Activated CD4-positive, alpha-beta T cell treated with anti-CD3 and anti-CD28 coated beads for 1 hour (primary cell): Measurements from ENCODE around the gene GSTT4.
"Not testable (repeated sequence)": the region's sequence is repeated elsewhere in the genome, so short reads cannot be mapped to it uniquely, and the experiment has no call there.

Source experiments
- DNase-seq: peaks from one replicate; pipeline ENCODE4 v3.0.0-alpha.2; 2020

Gene GSTT4

DNA sequence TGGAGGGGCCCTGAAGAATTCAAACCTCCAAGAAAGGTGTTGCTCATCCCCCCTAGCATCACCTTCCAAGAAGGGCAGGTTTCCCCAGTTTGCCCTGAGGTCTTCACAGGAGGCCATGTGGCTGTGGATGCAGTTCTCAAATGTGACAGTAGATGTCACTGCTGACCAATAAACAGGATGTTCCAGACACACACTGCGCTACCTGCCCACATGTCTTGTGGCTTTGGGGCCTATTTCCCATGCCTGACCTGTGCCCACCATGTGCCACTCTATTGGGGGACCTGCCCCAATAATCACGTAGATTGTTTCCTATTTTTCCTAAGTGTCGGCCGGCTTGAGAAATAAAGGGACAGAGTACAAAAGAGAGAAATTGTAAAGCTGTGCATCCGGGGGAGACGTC is 20.8 kb downstream of the GSTT4 start:
- DNase-seq: no peak

DNA sequence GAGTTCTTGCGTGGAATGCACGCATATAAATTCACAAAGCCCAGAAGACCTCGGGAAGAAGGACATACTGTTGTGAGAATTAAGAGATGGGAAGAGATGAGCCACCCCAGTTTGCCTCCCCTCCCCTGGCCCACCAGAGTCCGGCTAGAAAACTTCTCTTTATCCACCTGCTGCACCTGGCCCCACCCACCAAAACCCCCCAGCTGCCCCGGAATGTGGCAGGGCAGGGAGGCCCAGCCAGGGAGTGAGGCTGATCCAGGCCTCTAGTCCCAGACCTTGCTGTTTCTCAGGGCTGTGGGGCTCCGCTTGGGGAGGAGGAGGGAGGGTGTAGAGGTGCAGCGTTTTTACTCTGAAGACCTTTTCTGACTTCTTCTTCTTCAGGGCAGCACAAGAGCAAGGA is 24.7 kb downstream of the GSTT4 start:
- not testable (repeated sequence) for DNase-seq

DNA sequence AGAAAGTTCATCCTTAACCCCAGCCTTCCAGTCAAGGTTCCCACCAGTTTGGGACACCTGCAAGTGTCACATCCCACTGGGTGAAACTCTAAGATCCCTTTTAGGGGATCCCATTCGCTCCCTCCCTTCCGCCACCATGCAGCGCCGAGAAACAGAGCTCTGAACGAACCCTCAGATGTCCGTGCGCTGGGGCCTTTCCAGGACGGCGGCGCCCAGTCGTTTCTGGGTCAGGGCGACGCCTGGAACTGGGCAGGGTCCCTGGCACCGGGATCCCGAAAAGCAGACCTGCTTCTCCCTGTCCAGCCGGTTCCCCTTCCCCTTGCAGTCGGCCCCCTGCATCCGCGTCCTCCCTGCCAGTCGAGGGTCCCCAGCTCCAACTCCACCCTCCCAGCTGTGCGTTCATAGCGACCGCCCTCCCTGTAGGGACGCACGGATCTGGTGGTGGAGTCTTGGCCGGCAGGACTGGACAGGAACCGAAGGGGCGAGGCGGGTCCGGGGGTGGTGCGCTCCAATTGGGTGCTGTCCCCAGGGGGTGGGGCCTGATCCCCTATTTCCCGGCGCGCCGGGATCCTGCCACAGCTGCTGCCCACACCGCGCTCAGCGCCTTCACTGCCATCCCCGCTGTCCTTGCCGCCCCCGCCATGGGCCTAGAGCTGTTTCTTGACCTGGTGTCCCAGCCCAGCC is 25.6 kb downstream of the GSTT4 start, which contains the start of gene GSTT2:
GSTT2 (plus strand) TSS at position 578 of the 684 bp plus-strand sequence.
- DNase-seq: not testable (repeated sequence)

DNA sequence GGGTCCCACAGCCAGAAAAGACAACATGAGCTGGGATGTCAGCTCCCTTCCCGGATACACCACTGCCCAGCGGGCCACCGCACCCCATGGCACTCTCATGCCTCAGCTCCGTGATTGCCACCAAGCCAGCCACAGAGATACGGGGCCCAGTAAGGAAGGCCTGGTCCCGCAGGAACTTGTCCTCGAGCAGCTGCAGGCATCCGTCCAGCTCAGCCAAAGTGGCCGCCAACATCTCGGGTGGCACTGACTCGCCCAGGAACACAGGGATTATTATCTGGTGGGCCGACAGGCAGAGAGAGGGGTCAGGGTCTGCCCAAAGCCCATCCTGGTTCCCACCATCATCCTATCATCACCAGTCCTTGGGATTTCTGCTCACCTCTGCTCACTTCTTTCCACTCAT is 27.9 kb downstream of the GSTT4 start:
- DNase-seq: not testable (repeated sequence)

DNA sequence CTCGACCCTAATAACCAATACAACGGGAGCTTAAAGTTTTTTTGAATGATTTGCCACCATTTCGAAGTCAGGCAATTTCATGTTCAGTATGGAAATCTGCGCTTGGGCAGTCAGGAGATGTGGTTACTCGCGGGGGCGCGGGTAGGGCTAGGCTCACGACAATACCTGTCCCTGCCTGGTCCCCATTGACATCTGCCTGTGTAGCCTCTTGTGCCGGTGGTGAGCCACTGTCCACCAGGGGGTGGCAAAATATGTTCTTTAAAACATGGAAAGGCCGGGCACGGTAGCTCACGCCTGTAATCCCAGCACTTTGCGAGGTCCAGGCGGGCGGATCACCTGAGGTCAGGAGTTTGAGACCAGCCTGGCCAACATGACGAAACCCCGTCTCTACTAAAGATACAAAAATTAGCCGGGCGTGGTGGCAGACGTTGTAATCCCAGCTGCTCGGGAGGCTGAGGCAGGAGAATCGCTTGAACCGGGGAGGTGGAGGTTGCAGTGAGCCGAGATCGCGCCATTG is 30.4 kb downstream of the GSTT4 start:
- not testable (repeated sequence) for DNase-seq

DNA sequence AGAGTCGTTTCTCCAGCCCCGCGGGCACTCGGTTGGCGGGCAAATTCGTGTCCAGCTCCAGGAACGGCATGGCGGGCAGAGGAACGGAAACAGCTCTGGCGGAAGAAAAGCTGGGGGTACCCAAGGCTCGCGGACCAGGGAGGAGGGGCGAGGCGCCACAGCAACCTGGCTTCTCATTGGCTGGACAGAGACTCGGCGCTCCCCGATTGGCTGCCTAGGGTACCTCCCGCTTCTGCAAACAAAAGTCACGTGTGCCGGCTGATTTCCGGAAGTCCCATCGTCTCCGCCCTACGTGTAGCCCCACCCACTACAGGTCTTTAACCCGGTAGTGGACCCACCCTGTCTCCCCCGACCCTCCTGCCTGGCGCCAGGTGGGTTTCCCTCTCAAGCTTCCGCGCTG is 30.9 kb downstream of the GSTT4 start, which contains the start of gene DDT:
DDT (minus strand) TSS at position 97 of the 400 bp plus-strand sequence; CDS start at position 70, 27 bp downstream.
- DNase-seq: not testable (repeated sequence)

DNA sequence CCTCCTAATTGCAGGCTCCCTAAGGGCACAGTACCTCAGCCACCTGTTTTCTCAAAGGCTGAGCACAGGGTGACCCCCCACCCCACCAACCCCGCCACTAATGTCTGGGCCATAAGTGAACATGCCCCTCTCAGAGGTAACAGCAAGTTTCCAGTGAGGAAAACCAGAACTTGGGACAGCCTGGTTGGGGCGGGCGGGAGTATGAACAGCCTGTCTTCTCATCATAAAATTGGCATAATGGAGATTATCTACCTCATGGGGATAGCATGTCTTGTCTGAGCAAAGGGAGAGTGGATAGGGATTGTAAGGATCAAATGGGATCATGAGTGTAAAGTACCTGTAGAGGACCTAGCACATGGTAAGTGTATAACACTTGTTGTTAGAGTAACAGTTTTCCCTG is 33.3 kb downstream of the GSTT4 start:
- not testable (repeated sequence) for DNase-seq

DNA sequence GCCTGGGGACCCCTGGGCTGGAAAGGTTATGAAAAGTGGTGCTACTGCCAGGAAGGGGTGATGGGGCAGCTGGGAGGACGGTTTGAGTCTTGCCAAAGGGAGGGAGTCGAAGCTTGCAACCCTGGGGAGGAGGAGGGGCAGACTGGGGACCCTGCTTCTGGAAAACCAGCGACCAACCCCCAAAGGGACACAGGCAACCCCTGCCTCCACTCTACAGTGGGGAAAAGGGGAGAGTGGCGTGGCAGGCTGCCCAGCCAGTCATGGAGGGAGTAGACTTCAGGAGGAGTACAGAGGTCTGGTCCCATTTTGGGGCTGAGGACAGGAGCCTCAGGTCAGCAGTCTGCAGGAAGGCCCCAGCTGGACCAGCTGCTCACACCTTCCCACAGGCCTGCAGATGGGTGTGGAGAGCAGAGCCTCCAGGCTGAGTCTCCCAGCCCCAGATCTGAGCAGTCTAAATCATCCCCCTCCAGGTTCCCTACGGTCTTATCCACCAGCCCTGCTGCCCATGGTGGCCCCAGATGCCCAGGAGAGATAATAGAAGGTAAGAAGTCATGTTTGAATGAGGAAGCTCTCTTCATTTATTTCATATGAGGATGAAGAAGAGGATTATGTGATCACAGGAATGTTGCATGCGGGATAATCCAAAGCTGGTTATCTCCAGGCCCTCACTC is 34.3 kb downstream of the GSTT4 start:
- DNase-seq: no peak

DNA sequence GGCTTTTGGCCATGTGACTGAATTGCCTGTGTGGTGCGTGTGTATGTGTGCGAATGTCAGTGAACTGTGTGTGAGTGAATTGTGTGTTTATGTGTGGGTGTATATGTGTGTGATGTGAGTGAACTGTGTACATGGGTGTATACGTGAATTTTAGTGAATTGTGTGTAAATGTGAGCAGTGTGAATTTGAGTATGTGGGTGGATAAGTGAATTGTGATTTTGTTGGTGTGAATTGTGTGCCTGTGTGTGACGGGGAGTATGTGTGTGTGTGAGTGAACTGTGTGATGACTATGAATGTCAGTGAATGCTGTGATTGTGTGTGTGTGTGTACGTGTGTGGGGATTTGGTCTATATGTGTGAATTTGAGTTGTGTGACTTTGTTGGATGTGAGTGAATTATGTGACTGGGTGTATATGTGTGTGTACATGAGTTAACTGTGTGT is 35.0 kb downstream of the GSTT4 start:
- DNase-seq: no peak

DNA sequence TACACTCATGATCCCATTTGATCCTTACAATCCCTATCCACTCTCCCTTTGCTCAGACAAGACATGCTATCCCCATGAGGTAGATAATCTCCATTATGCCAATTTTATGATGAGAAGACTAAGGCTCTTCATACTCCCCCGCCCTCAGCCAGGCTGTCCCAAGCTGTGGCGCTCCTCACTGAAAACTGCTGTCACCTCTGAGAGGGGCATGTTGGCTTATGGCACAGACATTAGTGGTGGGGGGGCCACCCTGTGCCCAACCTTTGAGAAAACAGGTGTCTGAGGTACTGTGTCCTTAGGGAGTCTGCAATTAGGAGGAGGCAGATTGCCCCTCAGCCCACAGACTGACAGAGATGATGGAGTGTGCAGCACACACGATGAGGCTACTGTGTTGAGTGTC is 36.2 kb downstream of the GSTT4 start:
- DNase-seq: no peak

DNA sequence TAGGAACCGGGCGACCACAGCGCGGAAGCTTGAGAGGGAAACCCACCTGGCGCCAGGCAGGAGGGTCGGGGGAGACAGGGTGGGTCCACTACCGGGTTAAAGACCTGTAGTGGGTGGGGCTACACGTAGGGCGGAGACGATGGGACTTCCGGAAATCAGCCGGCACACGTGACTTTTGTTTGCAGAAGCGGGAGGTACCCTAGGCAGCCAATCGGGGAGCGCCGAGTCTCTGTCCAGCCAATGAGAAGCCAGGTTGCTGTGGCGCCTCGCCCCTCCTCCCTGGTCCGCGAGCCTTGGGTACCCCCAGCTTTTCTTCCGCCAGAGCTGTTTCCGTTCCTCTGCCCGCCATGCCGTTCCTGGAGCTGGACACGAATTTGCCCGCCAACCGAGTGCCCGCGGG is 38.7 kb downstream of the GSTT4 start, which contains the start of gene DDTL:
DDTL (plus strand) TSS at position 321 of the 400 bp plus-strand sequence; CDS start at position 348, 27 bp downstream.
- DNase-seq: not testable (repeated sequence)

DNA sequence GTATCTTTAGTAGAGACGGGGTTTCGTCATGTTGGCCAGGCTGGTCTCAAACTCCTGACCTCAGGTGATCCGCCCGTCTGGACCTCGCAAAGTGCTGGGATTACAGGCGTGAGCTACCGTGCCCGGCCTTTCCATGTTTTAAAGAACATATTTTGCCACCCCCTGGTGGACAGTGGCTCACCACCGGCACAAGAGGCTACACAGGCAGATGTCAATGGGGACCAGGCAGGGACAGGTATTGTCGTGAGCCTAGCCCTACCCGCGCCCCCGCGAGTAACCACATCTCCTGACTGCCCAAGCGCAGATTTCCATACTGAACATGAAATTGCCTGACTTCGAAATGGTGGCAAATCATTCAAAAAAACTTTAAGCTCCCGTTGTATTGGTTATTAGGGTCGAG is 39.2 kb downstream of the GSTT4 start:
- not testable (repeated sequence) for DNase-seq

DNA sequence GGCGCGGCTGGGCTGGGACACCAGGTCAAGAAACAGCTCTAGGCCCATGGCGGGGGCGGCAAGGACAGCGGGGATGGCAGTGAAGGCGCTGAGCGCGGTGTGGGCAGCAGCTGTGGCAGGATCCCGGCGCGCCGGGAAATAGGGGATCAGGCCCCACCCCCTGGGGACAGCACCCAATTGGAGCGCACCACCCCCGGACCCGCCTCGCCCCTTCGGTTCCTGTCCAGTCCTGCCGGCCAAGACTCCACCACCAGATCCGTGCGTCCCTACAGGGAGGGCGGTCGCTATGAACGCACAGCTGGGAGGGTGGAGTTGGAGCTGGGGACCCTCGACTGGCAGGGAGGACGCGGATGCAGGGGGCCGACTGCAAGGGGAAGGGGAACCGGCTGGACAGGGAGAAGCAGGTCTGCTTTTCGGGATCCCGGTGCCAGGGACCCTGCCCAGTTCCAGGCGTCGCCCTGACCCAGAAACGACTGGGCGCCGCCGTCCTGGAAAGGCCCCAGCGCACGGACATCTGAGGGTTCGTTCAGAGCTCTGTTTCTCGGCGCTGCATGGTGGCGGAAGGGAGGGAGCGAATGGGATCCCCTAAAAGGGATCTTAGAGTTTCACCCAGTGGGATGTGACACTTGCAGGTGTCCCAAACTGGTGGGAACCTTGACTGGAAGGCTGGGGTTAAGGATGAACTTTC is 44.0 kb downstream of the GSTT4 start, which contains the start of gene GSTT2B:
GSTT2B (minus strand) TSS at position 112 of the 688 bp plus-strand sequence; CDS start at position 48, 64 bp downstream.
- DNase-seq: not testable (repeated sequence)

DNA sequence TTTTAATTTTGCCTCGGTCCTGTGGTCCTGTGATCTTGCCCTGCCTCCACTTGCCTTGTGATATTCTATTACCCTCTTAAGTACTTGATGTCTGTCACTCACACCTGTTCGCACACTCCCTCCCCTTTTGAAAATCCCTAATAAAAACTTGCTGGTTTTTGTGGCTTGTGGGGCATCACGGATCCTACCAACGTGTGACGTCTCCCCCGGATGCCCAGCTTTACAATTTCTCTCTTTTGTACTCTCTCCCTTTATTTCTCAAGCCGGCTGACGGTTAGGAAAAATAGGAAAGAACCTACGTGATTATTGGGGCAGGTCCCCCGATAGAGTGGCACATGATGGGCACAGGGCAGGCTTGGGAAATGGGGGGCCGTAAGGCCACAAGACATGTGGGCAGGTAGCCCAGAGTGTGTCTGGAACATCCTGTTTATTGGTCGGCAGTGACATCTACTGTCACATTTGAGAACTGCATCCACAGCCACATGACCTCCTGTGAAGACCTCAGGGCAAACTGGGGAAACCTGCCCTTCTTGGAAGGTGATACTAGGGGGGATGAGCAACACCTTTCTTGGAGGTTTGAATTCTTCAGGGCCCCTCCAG is 48.9 kb downstream of the GSTT4 start:
- peak; percentile 64 for DNase-seq

DNA sequence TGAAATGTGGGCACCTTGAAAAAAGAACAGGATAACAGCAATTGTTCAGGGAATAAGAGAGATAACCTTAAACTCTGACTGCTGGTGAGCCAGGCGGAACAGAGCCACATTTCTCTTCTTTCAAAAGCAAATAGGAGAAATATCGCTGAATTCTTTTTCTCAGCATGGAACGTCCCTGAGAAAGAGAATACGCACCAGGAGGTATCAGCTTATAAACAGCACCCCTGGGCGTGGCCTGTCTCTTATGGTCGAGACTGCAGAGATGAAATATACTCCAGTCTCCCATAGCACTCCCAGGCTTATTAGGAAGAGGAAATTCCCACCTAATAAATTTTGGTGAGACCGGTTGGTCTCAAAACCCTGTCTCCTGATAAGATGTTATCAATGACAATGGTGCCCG is 49.4 kb downstream of the GSTT4 start:
- DNase-seq: not testable (repeated sequence)

DNA sequence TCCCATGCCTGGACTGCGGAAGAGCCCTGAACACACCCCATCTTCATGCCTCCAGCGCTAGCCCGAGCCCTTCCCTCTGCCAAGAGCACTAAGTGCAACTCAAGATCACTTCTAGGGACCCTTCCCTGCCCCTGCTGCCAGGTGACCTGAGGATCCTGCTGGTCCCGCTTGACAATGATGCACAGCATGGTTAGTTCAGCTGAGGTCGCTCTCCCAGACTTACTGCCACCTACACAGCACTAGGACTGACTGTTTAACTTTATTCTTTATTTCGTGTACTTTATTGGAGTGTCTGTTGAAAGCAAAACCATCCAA is 50.3 kb downstream of the GSTT4 start:
- not testable (repeated sequence) for DNase-seq

DNA sequence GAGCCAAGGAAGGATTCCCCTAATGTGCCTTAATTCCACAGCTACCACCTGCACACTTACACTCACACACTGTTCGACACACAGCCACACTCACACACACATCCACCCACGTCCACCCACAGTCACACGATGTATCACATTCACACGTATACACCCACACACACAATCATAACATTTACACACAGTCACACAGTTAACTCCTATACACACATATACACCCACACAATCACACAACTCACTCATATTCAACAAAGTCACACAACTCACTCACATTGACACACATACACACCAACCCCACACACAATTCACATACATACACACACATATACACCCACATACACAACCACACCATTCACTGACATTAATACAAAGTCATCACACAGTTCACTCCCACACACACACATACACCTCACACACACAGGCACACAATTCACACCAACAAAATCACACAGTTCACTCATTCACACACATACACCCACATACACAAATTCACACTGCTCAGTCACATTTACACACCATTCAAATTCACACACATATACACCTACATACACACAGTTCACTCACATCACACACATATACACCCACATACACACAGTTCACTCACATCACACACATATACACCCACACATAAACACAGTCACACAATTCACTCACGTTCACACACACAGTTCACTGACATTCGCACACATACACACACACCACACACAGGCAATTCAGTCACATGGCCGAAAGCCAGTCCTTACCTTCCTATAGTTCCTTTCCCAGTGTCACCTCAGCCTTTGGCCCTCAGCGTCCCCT is 50.9 kb downstream of the GSTT4 start:
- DNase-seq: not testable (repeated sequence)

DNA sequence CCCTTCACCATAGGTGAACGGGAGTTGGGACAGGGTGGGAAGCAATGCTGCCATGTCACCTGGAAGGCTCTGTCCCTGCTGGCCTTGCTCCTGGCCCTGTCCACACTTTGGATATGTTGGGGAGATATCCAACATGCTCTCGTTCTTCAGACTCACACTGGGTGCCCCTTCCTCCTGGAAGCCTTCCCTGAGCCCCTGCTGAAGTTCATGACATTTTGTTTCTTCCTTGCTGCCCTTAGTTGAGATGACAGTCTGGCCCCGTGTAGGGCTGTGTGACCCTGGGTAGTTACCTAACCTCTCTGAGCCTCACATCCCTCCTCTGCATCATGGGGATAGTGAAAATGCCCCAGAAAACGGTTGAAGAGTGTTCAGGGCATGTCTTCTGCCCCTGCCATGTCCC is 51.8 kb downstream of the GSTT4 start:
- not testable (repeated sequence) for DNase-seq

DNA sequence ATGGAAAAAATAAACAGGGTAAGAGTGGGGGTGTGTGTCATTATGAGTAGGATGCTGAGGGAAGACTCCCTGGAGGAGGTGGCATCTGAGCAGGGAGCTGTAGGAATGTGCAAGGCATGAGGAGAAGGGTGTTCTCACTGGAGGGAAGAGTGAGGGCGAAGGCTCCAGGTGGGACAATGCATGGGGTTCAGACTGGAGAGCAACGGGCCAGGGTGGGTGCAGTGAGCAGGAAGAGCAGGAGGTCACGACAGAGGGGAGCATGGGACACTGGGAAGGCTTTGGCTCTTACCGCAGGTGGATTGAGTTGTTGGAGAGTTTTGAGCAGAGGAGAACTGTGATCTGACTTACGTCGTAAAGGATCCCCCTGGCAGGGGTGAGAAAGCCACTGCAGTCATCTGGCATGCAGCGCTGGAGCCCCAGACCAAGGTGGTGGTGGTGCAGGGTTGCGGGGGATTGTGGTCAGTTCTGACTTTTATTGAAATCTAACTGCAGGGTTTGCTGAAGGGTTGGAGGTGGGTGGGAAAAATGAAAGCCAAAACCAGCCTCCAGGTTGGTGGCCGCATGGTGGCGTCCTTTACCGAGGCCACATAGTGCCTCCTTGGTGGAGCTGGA is 52.4 kb downstream of the GSTT4 start:
- DNase-seq: not testable (repeated sequence)

DNA sequence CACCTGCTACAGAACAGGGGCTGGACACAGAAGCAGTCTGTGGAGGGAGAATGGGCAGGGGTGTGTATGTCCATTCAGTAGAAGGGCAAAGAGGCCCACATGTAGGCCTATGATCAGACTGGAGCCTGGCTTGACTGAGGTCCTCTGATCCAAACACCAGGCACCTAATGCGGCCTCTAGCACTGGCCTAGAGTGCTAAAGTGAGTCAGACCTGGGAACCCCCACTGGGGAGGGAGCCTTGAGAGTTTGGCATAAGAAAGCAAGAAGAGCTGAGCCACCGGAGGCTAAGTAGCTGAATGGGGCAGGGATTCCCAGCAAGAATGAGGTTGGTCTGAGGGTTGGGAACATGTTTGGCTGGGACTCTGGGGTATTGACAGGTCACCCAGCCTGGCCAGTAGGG is 53.9 kb downstream of the GSTT4 start:
- DNase-seq: not testable (repeated sequence)

DNA sequence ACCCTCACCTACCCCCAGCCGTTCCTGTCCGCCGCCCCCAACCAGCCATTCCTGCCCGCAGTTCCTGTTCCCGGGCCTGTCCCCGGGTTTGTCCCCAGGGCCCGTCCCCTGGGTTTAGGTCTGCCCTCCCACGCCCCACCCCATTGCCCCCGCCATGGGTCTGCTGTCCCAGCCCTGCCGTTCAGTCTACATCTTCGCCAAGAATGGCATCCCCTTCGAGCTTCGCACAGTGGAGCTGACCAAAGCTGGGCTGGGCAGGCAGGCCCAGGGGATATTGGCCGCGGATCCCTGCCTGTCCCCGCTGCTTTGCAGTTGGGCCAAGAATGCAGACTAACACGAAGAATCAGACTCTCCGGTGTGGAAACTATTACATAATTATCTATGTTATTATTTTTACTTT is 55.5 kb downstream of the GSTT4 start:
- not testable (repeated sequence) for DNase-seq
